Sigmoid colon (tissue), 7 donors: Measurements from ENCODE around the gene HECA. TPM values are rescaled to one million over a fixed set of nuclear protein-coding genes. Genes with fewer than 3 reads are reported as not detected.

Experiments used
- DNase-seq: peaks from one replicate; pipeline ENCODE4 v3.0.0-alpha.2; 2019
- H3K27ac ChIP-seq, 4 donors: fragments of 200-600 bp; sonication (generic); one replicate each; pipeline ENCODE4 v1.5.1; 2016 to 2019; ENCODE audit warnings: mild to moderate bottlenecking in 1 of 4
- H3K27me3 ChIP-seq, 3 donors: fragments of 200-600 bp; sonication (generic); one replicate each; pipeline ENCODE4 v1.5.1; 2019; ENCODE audit warnings: mild to moderate bottlenecking in 1 of 3
- H3K36me3 ChIP-seq, 4 donors: fragments of 200-600 bp; sonication (generic); one replicate each; pipeline ENCODE4 v1.5.1; 2016 to 2019
- H3K4me1 ChIP-seq, 4 donors: fragments of 200-600 bp; sonication (generic); one replicate each; pipeline ENCODE4 v1.5.1; 2017 to 2019
- H3K4me3 ChIP-seq, 4 donors: fragments of 200-600 bp; sonication (generic); one replicate each; pipeline ENCODE4 v1.5.1; 2017 to 2019; ENCODE audit warnings: mild to moderate bottlenecking in 2 of 4, moderate library complexity in 1 of 4
- H3K9me3 ChIP-seq, 4 donors: fragments of 200-600 bp in 3 of 4; sonication (generic) in 3 of 4; one replicate each; pipeline versions ENCODE4 v1.5.1 to v1.6.1; 2013 to 2019
- CTCF ChIP-seq, 4 experiments: fragments of 450-650 bp in 3 of 4; fragments of 200-600 bp in 1 of 4; IDR thresholded peaks; one replicate each; pipeline ENCODE4 v1.5.1; 2016 to 2019; ENCODE audit warnings: antibody characterized with exemption in 4 of 4, mild to moderate bottlenecking in 3 of 4, moderate library complexity in 2 of 4
- EP300 ChIP-seq, 4 donors: sonication (generic); formaldehyde crosslinking; IDR thresholded peaks; one replicate each; pipeline ENCODE4 v1.6.1; 2017; ENCODE audit warnings: antibody characterized with exemption in 4 of 4
- POLR2A ChIP-seq, 2 donors: fragments of 450-650 bp; IDR thresholded peaks; one replicate each; pipeline ENCODE4 v1.6.1; 2016; ENCODE audit warnings: antibody characterized with exemption in 2 of 2, mild to moderate bottlenecking in 2 of 2, moderate library complexity in 2 of 2
- POLR2AphosphoS5 ChIP-seq, 4 donors: sonication (generic); formaldehyde crosslinking; IDR thresholded peaks; one replicate each; pipeline ENCODE4 v1.6.1; 2017; ENCODE audit warnings: antibody characterized with exemption in 4 of 4
- WGBS, 2 donors: extraction: QIAGEN DNeasy Blood & Tissue Kit; methylation state at CpG; one replicate each; pipeline ENCODE4 v1.1.7; 2013; 5-methylcytosine and 5-hydroxymethylcytosine counted together
- intact Hi-C: fragments of 100-400 bp; cut with DNase I; formaldehyde crosslinking; loops from one replicate; pipeline ENCODE4 v1.15.1; 2023
- polyA plus RNA-seq, 3 donors: library from polyadenylated mRNA; stranded (reverse); fragments of 200-250 nt; gene quantifications; one replicate each; pipeline ENCODE4 v1.2.3, GENCODE V29; 2013
- total RNA-seq, 4 donors: library from RNA; depleted of rRNA; stranded (reverse); fragments of >200 nt; gene quantifications; one replicate each; pipeline ENCODE4 v1.1.0, GENCODE V29; 2016
- donor health status: healthy with polysubstance abuse.
- donor health status: Bipolar disorder and iron deficiency.
- donor health status: healthy.

The HECA gene
- 10 to 100 TPM; 33.5 to 42.1 (median 35.6) TPM for total RNA-seq
- polyA plus RNA-seq, result 10 to 100 TPM; 16.7 to 20.8 (median 18.0) TPM

DNA sequence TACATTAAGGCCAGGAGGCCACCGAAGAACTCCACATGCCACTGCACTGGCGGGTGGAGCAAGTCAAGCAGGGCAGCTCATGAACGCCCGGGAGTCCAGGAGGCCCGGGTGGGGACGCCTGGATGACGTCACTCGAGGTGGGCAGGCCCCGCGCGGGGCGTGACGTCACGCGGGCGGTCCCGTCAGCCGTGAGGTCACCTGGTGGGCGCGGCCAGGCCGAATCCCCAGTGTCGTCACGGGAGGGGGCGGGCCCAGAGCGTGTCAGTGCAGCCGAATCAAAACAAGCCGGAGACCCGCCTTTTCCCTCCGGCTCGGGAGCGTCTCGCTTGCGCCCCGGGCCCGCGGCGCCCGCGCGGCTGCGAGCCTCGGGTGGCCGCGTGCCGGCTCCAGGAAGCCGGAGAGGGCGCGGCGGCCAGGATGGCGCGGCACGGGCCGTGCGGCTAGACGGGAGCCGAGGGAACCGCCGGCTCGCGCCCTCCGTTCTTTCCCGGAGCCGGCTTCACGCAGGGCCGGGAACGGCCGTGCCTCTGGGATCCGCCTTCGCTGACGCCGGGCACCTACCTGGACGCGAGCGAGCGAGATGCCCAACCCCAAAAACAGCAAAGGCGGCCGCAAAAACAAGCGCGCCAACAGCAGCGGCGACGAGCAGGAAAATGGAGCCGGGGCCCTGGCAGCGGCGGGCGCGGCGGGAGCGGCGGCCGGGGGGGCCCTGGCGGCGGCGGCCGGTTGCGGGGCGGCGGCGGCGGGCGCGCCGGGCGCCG is at the start of gene HECA:
TSS of gene HECA (plus strand) at position 264 of the 761 bp plus-strand sequence. CDS start at position 581, 317 bp downstream.
- Histone ChIP-seq H3K4me3 (peak within 1 kb of the TSS; percentile 78 to 98 (median 94)), H3K36me3 (no peaks in the 10 kb centered on the region), H3K27me3 (no peaks in the 10 kb centered on the region), H3K9me3 (no peaks in the 10 kb centered on the region), H3K4me1 (peaks cover 0 to 42% (median 32%) of the 10 kb centered on the region in 4 donors), H3K27ac (peak within 1 kb of the TSS; percentile 89 to 98 (median 96))
- TF ChIP-seq EP300 (IDR thresholded peaks at IDR 0.05) (no peak), POLR2A (IDR thresholded peaks at IDR 0.05) (peak in 1 of 2 donors; percentile 14), POLR2AphosphoS5 (IDR thresholded peaks at IDR 0.05) (peak; percentile 84 to 97 (median 90)), CTCF (IDR thresholded peaks at IDR 0.05) (no peak)
- WGBS, 2 donors, result 1% methylated on average over 105 of the region's 105 CpGs
- intact Hi-C loops, result loop anchor here (2.0 to 10.0 kb wide), 4 partner anchors 106 to 363 kb away; partner anchors contain the start of genes ABRACL, CCDC28A and REPS1
- DNase-seq, result peak; percentile 99

GRCh38 chr6:139091826-139092225 is 43.1 kb upstream of the HECA start:
- Histone ChIP-seq H3K4me3 (no peak overlapping the region), H3K27me3 (no peaks in the 10 kb centered on the region), H3K27ac (no peak overlapping the region), H3K4me1 (no peaks in the 10 kb centered on the region), H3K9me3 (no peaks in the 10 kb centered on the region), H3K36me3 (no peaks in the 10 kb centered on the region)
- intact Hi-C loops, result no loop called here
- TF ChIP-seq CTCF (IDR thresholded peaks at IDR 0.05), result no peak
- no peak for DNase-seq
- 97 to 99% methylated on average over 1 of the region's 1 CpG for WGBS, 2 donors

DNA sequence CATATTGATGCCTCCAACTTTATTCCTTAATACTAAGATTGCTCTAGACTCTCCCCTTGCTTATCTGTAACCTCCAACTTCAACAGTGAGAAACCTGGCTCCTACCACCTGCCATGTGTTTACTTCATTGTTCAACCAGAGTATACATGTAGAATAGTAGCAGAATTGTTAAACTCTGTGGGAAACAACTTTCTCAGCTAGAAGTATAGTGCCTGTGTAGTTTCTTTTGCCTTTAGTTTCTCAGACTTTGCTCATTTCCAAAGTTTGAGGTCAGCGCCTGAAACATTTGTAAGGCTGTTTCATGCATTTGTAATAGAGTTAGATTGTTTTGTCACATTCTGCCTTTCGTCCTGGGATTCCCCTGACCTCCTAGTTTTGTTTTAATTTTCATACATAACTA is 34.9 kb upstream of the HECA start:
- no peak for TF ChIP-seq POLR2A (IDR thresholded peaks at IDR 0.05)
- TF ChIP-seq POLR2AphosphoS5 (IDR thresholded peaks at IDR 0.05), result no peak
- no peak for DNase-seq
- Histone ChIP-seq H3K27me3 (no peaks in the 10 kb centered on the region), H3K36me3 (no peaks in the 10 kb centered on the region), H3K4me1 (no peaks in the 10 kb centered on the region), H3K4me3 (no peak overlapping the region), H3K27ac (no peak overlapping the region), H3K9me3 (no peaks in the 10 kb centered on the region)
- intact Hi-C loops, result no loop called here
- WGBS, 2 donors, result 77 to 80% methylated on average over 2 of the region's 2 CpGs

DNA sequence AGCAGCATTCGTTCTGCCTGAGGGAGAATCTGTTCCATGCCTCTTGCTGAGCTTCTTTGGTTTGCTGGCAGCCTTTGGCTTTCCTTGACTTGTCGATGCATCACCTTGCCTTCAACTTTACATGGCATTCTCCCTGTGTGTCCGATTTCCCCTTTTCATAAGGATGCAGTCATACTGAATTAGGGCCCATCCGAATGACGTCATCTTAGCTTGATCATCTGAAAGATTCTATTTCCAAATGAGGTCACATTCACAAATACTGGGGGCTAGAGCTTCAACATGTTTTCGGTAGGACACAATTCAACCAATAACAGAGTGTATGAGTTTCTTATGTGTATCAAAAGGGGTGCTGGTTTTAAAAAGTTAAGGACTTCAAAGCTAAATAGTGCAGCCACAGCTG is 27.8 kb upstream of the HECA start:
- Histone ChIP-seq H3K9me3 (no peaks in the 10 kb centered on the region), H3K4me1 (no peaks in the 10 kb centered on the region), H3K36me3 (no peaks in the 10 kb centered on the region), H3K27ac (no peak overlapping the region), H3K27me3 (no peaks in the 10 kb centered on the region), H3K4me3 (no peak overlapping the region)
- TF ChIP-seq POLR2AphosphoS5 (IDR thresholded peaks at IDR 0.05) (no peak), POLR2A (IDR thresholded peaks at IDR 0.05) (no peak), EP300 (IDR thresholded peaks at IDR 0.05) (no peak)
- DNase-seq, result no peak
- intact Hi-C loops, result no loop called here
- 88 to 95% methylated on average over 6 of the region's 6 CpGs for WGBS, 2 donors

GRCh38 chr6:139108378-139108777 is 26.5 kb upstream of the HECA start:
- Histone ChIP-seq H3K27me3 (no peaks in the 10 kb centered on the region), H3K36me3 (no peaks in the 10 kb centered on the region), H3K9me3 (no peaks in the 10 kb centered on the region), H3K27ac (no peak overlapping the region), H3K4me3 (no peak overlapping the region), H3K4me1 (no peaks in the 10 kb centered on the region)
- no peak for DNase-seq
- TF ChIP-seq POLR2A (IDR thresholded peaks at IDR 0.05) (no peak), POLR2AphosphoS5 (IDR thresholded peaks at IDR 0.05) (no peak), EP300 (IDR thresholded peaks at IDR 0.05) (no peak), CTCF (IDR thresholded peaks at IDR 0.05) (no peak)
- WGBS, 2 donors, result 87 to 98% methylated on average over 8 of the region's 8 CpGs
- intact Hi-C loops, result no loop called here
